GM19240 (cell line): ENCODE measurements around the gene TMEM150C.
"Not testable (repeated sequence)": the region's sequence is repeated elsewhere in the genome, so short reads cannot be mapped to it uniquely, and the experiment has no call there.

Experiments used
- DNase-seq: peaks from one replicate; pipeline ENCODE4 v3.0.0; 2011; ENCODE audit warnings: low spot score; ENCODE audit not compliant: insufficient read length

The TMEM150C gene

GRCh38 chr4:82569076-82569475, 7.3 kb upstream of the TMEM150C start:
- no peak for DNase-seq

- DNase-seq = no peak
These were observed 5.7 kb upstream of the TMEM150C start for GRCh38 chr4:82567444-82567843.

- DNase-seq = no peak
These were observed 721 bp upstream of the TMEM150C start for GRCh38 chr4:82562564-82562854.

- DNase-seq = no peak
These were observed 669 bp downstream of the TMEM150C start for GRCh38 chr4:82560853-82561785.

- no peak for DNase-seq
These were observed 2.1 kb downstream of the TMEM150C start for GRCh38 chr4:82559735-82560120.

- not testable (repeated sequence) for DNase-seq
These were observed 2.6 kb downstream of the TMEM150C start for GRCh38 chr4:82559090-82559734.

- no peak for DNase-seq
These were observed 6.5 kb downstream of the TMEM150C start for GRCh38 chr4:82555276-82555675.

- no peak for DNase-seq
These were observed 8.8 kb downstream of the TMEM150C start for GRCh38 chr4:82553020-82553419.

- DNase-seq = no peak
These were observed 10.1 kb downstream of the TMEM150C start for GRCh38 chr4:82551734-82552133.

- DNase-seq = not testable (repeated sequence)
These were observed 13.9 kb downstream of the TMEM150C start for GRCh38 chr4:82547850-82548249.

GRCh38 chr4:82543131-82543530, 18.7 kb downstream of the TMEM150C start:
- no peak for DNase-seq

- no peak for DNase-seq
These were observed 19.1 kb downstream of the TMEM150C start for GRCh38 chr4:82542642-82543041.

- no peak for DNase-seq
These were observed 32.5 kb downstream of the TMEM150C start for GRCh38 chr4:82529322-82529721.

- DNase-seq = no peak
These were observed 32.9 kb downstream of the TMEM150C start for GRCh38 chr4:82528868-82529267.

- no peak for DNase-seq
These were observed 33.7 kb downstream of the TMEM150C start for GRCh38 chr4:82528074-82528473.

- DNase-seq = no peak
These were observed 36.4 kb downstream of the TMEM150C start for GRCh38 chr4:82525307-82525911.

- DNase-seq = no peak
These were observed 37.1 kb downstream of the TMEM150C start for GRCh38 chr4:82524570-82525152.

- no peak for DNase-seq
These were observed 38.6 kb downstream of the TMEM150C start for GRCh38 chr4:82523179-82523578.

GRCh38 chr4:82522472-82522871, 39.3 kb downstream of the TMEM150C start:
- no peak for DNase-seq

- DNase-seq = no peak
These were observed 40.5 kb downstream of the TMEM150C start for GRCh38 chr4:82521283-82521682.

GRCh38 chr4:82519776-82520175, 42.0 kb downstream of the TMEM150C start:
- no peak for DNase-seq

GRCh38 chr4:82519072-82519471, 42.7 kb downstream of the TMEM150C start:
- no peak for DNase-seq
